DOHH2 (cell line): Measurements from ENCODE around the gene TIAM2.

Source experiments
- H3F3A ChIP-seq: fragments of 200-600 bp; sonication (generic), shearing (Covaris generic); 2 replicates; pipeline ENCODE4 v1.6.0; 2016; ENCODE audit warnings: antibody characterized with exemption, mild to moderate bottlenecking; ENCODE audit not compliant: control insufficient read depth, insufficient read depth
- H3K27ac ChIP-seq: fragments of 200-600 bp; sonication (generic); 2 replicates; pipeline ENCODE4 v1.5.1; 2014; ENCODE audit warnings: low read depth, mild to moderate bottlenecking, low read length, moderate library complexity
- H3K27me3 ChIP-seq: fragments of 200-600 bp; sonication (generic); 2 replicates; pipeline ENCODE4 v1.6.1; 2014; ENCODE audit warnings: mild to moderate bottlenecking, low read length, mixed read lengths; ENCODE audit not compliant: control insufficient read depth
- H3K36me3 ChIP-seq: fragments of 200-600 bp; sonication (generic); 2 replicates; pipeline ENCODE4 v1.6.1; 2014; ENCODE audit warnings: mild to moderate bottlenecking, low read length, moderate library complexity, mixed read lengths; ENCODE audit not compliant: control insufficient read depth
- H3K4me1 ChIP-seq: fragments of 200-600 bp; sonication (generic); 2 replicates; pipeline ENCODE4 v1.6.1; 2014; ENCODE audit warnings: mild to moderate bottlenecking, low read length, mixed read lengths; ENCODE audit not compliant: control insufficient read depth
- H3K4me2 ChIP-seq: fragments of 200-600 bp; sonication (generic); 2 replicates; pipeline ENCODE4 v1.6.0; 2014; ENCODE audit warnings: mild to moderate bottlenecking, low read length, moderate library complexity
- H3K4me3 ChIP-seq: fragments of 200-600 bp; sonication (generic); 2 replicates; pipeline ENCODE4 v1.5.1; 2014; ENCODE audit warnings: mild to moderate bottlenecking, low read length, mixed read lengths
- H3K79me2 ChIP-seq: fragments of 200-600 bp; sonication (generic); 2 replicates; pipeline ENCODE4 v1.6.1; 2014; ENCODE audit warnings: mild to moderate bottlenecking, low read length, mixed read lengths; ENCODE audit not compliant: control insufficient read depth
- H3K9me2 ChIP-seq: fragments of 200-600 bp; sonication (generic); replicated peaks from 2 replicates; pipeline ENCODE4 v1.6.1; 2014; ENCODE audit warnings: mild to moderate bottlenecking, low read length, mixed read lengths; ENCODE audit not compliant: control insufficient read depth
- H3K9me3 ChIP-seq: fragments of 200-600 bp; sonication (generic); 2 replicates; pipeline ENCODE4 v1.6.1; 2014; ENCODE audit warnings: antibody characterized with exemption, low read length, mixed read lengths; ENCODE audit not compliant: control insufficient read depth, insufficient read depth
- H4K20me1 ChIP-seq: fragments of 200-600 bp; sonication (generic); 2 replicates; pipeline ENCODE4 v1.6.0; 2014; ENCODE audit warnings: low read depth, mild to moderate bottlenecking, antibody characterized with exemption, low read length, moderate library complexity; ENCODE audit not compliant: control insufficient read depth, insufficient read depth
- EZH2phosphoT487 ChIP-seq: fragments of 200-600 bp; sonication (generic); IDR thresholded peaks from 2 replicates; pipeline ENCODE4 v1.6.1; 2017; ENCODE audit warnings: borderline replicate concordance, mild to moderate bottlenecking, antibody characterized with exemption, low read length, moderate library complexity, mixed read lengths
- TF ChIP-seq, protein P1 (sequence below): fragments of 200-600 bp; sonication (generic); IDR thresholded peaks from one replicate; pipeline ENCODE4 v1.5.1; 2014; ENCODE audit warnings: antibody characterized with exemption, mild to moderate bottlenecking, low read depth, low read length; ENCODE audit not compliant: poor library complexity, severe bottlenecking

Gene TIAM2

DNA sequence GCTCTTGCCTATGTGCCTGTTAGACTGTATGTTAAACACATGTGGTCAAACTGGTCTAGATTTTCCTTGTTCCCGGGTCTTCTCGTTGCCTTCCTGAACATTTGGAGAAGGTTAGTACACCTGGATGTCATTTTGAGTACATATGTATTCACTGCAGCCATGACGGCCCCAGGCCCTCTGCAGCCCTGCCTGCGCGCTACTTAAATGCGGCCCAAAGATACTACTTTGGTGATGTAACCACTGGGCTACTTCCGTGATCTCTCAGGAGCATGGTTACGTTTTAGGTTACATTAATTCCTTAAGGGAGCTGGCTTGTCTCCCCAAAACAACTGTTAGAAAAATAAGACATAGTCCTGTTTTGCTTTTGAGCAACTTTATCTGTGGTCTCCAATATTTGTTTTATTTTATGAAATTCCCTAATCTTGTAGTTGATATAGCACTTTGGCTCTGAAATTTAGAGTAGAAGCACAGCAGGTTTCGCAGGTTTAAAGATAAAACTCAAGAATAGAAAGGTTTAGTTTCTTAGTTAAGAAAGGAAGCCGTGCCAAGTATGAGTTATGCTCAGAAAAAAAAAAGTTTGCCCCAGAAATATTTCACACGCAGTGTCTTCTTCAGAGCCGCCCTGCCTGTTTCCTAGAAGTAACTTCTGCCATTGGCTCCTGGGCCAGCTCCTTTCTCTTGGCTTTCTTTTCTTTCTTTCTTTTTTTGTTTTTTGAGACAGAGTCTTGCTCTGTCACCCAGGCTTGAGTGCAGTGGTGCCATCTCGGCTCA, 38.1 kb downstream of the TIAM2 start:
- H3K79me2 ChIP-seq: no peaks in the 10 kb centered on the region

DNA sequence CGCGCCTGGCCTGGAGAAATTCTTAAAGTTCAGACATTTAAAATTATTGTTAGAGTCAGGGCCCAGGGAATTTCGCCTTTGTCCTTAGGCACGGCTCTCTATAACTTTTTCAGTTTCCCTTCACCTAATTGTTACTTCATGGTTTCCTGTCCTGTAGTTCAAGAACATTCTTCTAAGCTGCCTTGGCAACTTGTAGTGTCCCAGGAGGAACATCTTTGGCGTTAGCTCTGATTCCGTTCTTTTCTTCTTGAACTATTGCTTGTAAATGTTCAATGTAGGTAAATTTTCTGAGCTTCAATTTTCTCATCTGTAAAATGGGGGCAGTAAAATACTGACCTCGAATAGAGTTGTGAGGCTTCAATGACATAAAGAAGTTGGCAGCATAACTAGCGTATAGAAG, 41.8 kb downstream of the TIAM2 start:
- Histone ChIP-seq H3K4me2 (no peak overlapping the region), H3K36me3 (no peaks in the 10 kb centered on the region), H3K4me1 (no peaks in the 10 kb centered on the region), H3K4me3 (no peak overlapping the region), H3K9me3 (no peaks in the 10 kb centered on the region), H3K27me3 (peaks cover 2% of the 10 kb centered on the region; the same call in 1 of the 2 replicates), H4K20me1 (no peaks in the 10 kb centered on the region), H3K9me2 (no peaks in the 10 kb centered on the region), H3F3A (no peaks in the 10 kb centered on the region), H3K79me2 (no peaks in the 10 kb centered on the region), H3K27ac (no peak overlapping the region)
- no peak for TF ChIP-seq EZH2phosphoT487
- TF ChIP-seq, protein P1, sequence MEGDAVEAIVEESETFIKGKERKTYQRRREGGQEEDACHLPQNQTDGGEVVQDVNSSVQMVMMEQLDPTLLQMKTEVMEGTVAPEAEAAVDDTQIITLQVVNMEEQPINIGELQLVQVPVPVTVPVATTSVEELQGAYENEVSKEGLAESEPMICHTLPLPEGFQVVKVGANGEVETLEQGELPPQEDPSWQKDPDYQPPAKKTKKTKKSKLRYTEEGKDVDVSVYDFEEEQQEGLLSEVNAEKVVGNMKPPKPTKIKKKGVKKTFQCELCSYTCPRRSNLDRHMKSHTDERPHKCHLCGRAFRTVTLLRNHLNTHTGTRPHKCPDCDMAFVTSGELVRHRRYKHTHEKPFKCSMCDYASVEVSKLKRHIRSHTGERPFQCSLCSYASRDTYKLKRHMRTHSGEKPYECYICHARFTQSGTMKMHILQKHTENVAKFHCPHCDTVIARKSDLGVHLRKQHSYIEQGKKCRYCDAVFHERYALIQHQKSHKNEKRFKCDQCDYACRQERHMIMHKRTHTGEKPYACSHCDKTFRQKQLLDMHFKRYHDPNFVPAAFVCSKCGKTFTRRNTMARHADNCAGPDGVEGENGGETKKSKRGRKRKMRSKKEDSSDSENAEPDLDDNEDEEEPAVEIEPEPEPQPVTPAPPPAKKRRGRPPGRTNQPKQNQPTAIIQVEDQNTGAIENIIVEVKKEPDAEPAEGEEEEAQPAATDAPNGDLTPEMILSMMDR: no peak

More for the DNA sequence above, 38.1 kb downstream of the TIAM2 start:
- Histone ChIP-seq H3K36me3 (no peaks in the 10 kb centered on the region), H3K27me3 (no peaks in the 10 kb centered on the region), H3K4me1 (no peaks in the 10 kb centered on the region), H3K9me3 (no peaks in the 10 kb centered on the region), H3K9me2 (no peaks in the 10 kb centered on the region), H4K20me1 (no peaks in the 10 kb centered on the region), H3K4me2 (no peak overlapping the region), H3K4me3 (no peak overlapping the region), H3F3A (no peaks in the 10 kb centered on the region), H3K27ac (no peak overlapping the region)
- TF ChIP-seq, protein P1: no peak
- TF ChIP-seq EZH2phosphoT487: no peak

DNA sequence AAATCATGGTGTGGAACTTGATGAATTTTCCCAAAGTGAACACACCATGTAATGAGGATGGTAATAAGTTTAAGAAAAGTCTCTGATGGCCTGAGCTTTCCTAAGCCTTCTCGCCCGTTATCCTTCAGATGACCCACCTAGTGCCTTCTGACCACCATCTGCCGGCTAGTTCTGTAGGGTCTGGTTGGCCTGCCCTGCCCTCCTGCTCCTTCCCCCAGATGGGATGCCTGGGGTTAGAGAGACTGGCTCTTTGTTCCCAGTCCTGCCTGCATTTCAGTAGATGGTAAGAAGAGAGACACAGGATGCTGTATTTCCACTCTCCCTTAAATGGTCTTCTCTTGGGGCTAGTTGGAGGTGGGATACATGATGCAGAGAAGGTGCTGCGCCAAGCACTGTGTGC, 43.0 kb downstream of the TIAM2 start:
- Histone ChIP-seq H3K79me2 (no peaks in the 10 kb centered on the region), H4K20me1 (no peaks in the 10 kb centered on the region), H3K9me2 (no peaks in the 10 kb centered on the region), H3K27ac (no peak overlapping the region), H3K27me3 (peaks cover 2% of the 10 kb centered on the region; the same call in 1 of the 2 replicates), H3K4me2 (no peak overlapping the region), H3K9me3 (no peaks in the 10 kb centered on the region), H3K4me1 (no peaks in the 10 kb centered on the region), H3K36me3 (no peaks in the 10 kb centered on the region), H3F3A (no peaks in the 10 kb centered on the region), H3K4me3 (no peak overlapping the region)
- no peak for TF ChIP-seq EZH2phosphoT487
- TF ChIP-seq, protein P1: no peak
